Loucy (cell line): Measurements from ENCODE around the gene ACTRT3.

ENCODE experiments used
- CTCF ChIP-seq: fragments of 200-600 bp; sonication (generic); conservative IDR thresholded peaks from 2 replicates; pipeline ENCODE4 v1.5.1; 2014; ENCODE audit warnings: mild to moderate bottlenecking, antibody characterized with exemption, low read length
- EZH2phosphoT487 ChIP-seq: fragments of 200-600 bp; IDR thresholded peaks from 2 replicates; pipeline ENCODE4 v1.6.1; 2018; ENCODE audit warnings: antibody characterized with exemption, mild to moderate bottlenecking, moderate library complexity, borderline replicate concordance

GRCh38 chr3:169769287-169770181 is at the start of gene ACTRT3:
- TF ChIP-seq CTCF (no peak), EZH2phosphoT487 (no peak)
